GOT3 (cell line): ENCODE measurements around the gene SLC35D3.
"Not testable (repeated sequence)": the region's sequence is repeated elsewhere in the genome, so short reads cannot be mapped to it uniquely, and the experiment has no call there.

ENCODE experiments used
- DNase-seq: peaks from one replicate; lab custom pipeline; 2025; ENCODE audit warnings: mixed read lengths; lab: John Stamatoyannopoulos, UW

The SLC35D3 gene

DNA sequence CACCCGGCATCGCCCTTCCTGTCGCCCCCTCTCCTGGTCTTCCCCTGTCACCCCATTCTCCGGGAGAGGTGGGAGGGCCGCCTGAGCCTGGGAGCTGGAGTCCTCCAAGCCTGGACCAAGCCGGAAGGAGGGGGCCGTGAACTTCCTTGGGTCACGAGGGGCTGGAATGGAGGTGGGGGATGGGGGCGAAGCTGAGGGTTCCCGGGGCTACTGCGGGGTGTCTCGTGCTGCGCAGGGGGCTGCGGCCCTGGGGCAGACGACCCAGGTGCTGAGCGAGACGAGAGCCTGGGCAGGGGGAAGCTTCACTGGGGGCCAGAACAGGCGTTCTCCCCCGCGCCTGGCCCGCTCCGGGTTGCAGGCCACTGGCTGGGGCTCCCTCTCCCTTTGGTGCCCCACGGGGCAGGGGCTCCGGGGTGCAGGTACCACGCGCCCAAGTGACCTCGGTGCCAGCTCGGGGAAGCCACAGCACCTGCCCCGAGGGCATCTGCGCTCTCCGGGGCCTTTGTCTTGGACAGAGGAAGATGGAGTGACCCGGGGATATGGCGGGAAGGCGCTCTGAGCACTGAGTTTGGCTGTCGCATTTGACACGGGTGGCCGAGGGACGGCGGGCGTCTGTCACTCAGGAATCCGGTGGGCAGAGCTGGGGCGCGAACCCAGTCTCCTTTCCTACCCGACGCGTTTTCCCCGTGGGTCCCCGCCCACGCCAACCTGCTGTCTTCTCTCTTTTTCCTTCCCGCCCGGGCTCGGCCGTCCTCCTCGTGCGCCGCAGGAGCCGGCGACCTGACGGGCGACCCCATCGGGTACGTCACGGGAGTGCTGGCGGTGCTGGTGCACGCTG lies 1.2 kb downstream of the SLC35D3 start:
- no peak for DNase-seq

DNA sequence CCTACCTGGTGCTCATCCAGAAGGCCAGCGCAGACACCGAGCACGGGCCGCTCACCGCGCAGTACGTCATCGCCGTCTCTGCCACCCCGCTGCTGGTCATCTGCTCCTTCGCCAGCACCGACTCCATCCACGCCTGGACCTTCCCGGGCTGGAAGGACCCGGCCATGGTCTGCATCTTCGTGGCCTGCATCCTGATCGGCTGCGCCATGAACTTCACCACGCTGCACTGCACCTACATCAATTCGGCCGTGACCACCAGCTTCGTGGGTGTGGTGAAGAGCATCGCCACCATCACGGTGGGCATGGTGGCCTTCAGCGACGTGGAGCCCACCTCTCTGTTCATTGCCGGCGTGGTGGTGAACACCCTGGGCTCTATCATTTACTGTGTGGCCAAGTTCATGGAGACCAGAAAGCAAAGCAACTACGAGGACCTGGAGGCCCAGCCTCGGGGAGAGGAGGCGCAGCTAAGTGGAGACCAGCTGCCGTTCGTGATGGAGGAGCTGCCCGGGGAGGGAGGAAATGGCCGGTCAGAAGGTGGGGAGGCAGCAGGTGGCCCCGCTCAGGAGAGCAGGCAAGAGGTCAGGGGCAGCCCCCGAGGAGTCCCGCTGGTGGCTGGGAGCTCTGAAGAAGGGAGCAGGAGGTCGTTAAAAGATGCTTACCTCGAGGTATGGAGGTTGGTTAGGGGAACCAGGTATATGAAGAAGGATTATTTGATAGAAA lies 2.0 kb downstream of the SLC35D3 start:
- no peak for DNase-seq

DNA sequence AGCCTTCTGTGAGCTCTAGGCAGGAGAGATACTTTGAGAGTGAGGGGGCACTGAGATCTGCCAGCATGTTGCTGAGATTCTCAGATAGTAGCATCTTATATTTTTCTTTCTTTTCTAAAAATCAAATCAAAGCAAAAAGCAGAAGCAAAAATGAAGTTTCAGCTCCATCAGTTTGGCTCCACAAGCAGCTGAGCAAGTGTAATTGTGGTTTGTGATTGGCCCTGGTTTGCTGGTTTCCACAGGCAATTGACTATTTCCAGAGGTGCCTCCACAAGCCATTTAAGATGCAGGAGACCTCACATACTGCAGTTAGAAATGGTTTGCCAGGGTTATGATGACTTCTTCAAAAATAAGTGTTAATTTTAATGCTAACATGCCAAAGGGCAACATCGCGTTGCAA lies 4.3 kb downstream of the SLC35D3 start:
- DNase-seq, result no peak

DNA sequence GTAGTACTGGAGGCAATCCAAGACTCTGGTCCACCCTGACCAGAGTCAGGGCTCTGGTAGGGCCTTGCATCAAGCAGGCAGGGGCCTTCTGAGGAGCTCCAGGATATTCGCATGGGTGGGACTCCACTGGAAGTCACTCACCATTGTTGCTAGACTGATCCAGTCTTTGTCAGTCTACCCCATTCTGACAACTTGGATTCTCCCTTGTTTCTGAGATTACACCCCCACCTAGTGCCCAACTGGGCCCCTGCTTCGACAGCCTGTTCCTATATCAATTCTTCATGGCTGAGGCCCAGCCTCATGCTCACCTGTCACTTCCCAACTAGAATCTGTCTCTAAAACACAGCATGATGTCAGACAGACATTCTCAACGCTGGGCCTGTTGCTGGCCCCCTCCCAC lies 5.2 kb downstream of the SLC35D3 start:
- no peak for DNase-seq

DNA sequence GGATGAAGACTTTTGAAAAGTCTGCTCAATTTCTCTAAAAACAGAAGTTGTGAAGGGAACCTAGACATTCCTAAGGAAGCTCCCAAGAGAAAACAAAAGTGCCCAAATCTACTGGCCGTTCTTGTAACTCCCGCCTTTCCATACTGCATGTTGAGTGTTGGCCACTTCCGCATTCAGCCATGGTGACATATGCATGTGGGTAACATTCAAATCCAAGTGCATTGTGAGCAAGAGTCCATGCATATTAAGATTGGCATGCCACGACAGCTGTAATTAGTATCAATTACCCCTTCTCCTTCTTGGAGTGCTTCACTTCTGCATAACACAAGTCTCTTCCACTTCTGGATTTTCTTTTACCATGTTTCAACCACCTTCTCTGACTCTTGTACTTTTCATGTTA lies 8.4 kb downstream of the SLC35D3 start:
- DNase-seq, result no peak

DNA sequence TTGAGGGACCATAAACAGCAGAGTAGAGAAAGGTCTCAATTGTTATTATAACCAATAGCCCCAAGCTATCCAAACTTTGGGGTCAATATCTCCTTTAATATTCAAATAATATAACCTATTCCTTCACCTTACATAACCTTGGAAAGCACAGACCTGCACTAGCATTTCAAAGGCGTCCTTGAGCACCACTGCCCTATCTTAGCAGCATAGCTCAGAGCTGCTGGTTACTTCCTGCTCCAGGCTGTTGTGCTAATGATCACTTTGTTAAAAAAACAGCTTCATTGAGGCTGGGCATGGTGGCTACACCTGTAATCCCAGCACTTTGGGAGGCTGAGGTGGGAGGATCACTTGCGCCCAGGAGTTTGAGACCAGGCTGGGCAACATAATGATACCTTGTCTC lies 10.5 kb downstream of the SLC35D3 start:
- DNase-seq, result no peak

DNA sequence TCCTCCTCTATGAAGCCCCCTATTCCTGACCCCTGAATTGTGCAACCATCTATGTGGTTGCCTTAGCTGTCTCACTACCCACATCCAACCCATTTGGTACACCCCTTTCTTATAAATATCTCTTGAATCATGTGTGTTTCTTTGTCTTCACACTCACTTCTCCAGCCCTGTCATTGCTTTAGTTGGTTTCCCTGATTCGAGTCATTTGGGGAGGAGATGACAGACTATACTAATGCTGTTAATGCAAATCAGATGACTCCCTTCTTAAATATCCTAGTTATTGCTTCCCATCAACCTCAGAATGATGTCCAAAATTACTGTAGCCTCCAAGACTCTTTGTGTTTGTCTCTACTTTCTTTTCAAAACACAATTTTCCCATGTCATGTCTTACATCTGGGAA lies 23.0 kb downstream of the SLC35D3 start:
- no peak for DNase-seq

DNA sequence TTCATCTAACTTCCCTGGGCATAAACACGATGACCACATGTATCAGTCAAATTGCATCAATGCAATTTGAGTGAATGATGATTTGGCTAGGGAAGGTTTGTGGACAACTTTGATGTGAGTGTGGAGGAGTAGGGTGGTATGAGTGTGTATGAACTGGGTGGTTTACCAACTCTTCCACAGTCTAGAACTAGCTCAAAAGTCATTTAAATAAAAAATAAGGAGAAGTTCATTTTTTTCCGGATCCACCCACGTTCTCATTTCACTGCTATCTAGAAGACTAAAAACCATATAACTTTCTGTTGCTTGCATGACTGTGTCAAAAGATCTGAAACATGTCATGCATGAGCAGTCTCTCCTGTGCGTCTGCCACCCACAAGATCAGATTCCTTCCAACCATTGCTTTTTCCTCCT lies 23.6 kb downstream of the SLC35D3 start:
- DNase-seq, result no peak

DNA sequence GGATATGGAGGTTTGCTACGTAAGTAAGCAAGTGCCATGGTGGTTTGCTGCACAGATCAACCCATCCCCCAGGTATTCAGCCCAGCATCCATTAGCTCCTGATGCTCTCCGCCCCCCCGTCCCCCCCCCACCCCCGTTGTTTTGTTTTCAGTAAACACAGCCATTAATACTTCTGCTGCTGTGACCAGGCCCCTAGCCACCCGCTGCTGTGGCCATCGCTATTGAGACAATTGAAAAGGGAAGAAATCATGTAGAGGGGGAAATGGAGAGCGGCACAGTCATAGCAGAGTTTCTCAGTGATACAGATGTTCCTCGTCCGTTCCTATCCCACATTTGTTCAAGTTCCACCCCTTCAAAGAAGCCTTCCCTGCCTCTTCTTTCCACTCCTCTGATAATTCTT lies 24.9 kb downstream of the SLC35D3 start:
- DNase-seq, result no peak

DNA sequence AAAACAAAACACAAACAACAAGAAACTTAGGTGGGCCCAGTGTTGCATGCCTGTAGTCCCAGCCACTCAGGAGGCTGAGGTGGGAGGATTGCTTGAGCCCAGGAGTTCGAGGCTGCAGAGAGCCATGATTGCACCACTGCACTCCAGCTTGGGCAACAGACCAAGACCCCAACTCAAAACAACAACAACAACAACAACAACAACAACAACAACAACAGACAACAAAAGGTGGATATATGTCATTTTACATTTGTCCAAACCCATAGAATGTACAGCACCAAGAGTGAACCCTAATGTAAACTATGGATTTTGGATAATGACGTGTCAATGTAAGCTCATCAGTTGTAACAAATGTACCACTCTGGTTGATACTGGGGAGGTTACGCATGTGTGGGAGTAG lies 27.9 kb downstream of the SLC35D3 start:
- DNase-seq, result not testable (repeated sequence)

DNA sequence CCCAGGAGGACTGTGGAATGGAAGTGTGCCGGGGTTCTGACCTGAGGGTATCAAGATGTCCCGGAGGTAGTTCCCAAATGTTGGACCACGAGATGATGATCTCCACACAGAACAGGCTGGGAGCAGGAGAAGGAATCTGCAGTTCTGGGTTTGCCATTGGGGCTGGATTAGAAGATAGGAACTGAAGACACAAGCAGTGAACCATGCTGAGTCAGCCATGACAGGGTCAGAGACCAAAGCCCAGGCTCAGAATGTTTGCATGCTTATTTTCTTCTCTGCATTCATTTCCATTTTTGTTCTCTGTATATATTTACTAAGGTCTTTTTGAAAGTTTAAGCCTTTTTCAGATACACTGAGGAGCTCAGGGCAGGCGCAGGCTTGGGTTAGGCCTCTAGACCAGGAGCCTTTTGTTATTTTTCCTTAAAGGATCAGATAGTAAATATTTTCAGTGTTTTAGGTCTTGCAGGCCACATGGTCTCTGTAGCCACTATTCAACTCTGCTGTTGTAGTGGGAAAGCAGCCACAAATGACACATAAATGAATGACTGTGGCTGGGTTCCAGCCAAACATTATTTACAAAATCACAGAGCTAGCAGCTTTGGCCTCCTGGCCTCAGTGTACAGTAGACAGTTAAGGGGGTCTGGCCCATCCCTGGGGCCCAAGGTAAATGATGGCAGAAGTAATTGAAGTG lies 28.5 kb downstream of the SLC35D3 start:
- no peak for DNase-seq

DNA sequence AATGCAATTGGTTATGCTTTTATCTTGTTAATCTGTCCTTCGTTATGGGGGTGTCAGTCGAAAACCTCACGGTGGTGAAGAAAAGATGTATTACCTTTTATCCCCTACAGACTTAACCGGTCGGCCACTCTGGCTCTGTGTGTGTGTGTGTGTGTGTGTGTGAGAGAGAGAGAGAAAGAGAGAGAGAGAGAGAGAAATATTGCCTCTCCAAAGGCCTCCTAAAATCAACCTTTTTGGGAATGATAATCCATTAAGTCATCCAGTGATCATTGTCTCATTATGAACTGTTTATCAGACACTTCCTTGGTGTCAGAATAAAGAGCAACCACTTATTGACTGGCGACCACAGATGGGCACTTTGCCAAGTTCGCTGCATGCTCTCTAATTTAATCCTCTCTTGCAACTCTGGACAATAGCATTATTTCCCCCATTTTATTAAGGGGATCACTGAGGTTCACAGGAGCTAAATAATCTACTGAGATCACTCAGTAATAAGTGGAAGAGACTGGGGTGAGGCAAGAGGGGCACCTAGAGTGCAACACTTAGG lies 30.7 kb downstream of the SLC35D3 start:
- DNase-seq, result no peak

DNA sequence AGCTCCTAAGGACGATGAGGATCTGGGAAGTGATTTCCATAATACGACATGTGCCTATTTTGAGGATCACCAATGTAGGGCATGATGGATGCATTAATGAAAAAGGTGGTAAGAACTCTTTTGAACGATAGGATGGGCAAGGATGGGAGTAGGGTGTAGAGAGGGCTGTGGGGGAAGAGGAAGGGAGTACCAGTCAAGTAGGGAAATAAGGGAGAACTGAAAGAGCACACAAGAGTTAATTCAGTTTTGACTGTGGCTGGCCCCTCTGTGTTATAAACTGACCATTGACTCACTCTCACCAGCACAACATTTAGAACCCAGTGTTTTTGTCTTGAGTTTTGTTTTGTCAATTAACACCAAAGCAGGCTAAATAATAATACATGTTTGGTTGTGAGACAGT lies 33.0 kb downstream of the SLC35D3 start:
- DNase-seq, result no peak

DNA sequence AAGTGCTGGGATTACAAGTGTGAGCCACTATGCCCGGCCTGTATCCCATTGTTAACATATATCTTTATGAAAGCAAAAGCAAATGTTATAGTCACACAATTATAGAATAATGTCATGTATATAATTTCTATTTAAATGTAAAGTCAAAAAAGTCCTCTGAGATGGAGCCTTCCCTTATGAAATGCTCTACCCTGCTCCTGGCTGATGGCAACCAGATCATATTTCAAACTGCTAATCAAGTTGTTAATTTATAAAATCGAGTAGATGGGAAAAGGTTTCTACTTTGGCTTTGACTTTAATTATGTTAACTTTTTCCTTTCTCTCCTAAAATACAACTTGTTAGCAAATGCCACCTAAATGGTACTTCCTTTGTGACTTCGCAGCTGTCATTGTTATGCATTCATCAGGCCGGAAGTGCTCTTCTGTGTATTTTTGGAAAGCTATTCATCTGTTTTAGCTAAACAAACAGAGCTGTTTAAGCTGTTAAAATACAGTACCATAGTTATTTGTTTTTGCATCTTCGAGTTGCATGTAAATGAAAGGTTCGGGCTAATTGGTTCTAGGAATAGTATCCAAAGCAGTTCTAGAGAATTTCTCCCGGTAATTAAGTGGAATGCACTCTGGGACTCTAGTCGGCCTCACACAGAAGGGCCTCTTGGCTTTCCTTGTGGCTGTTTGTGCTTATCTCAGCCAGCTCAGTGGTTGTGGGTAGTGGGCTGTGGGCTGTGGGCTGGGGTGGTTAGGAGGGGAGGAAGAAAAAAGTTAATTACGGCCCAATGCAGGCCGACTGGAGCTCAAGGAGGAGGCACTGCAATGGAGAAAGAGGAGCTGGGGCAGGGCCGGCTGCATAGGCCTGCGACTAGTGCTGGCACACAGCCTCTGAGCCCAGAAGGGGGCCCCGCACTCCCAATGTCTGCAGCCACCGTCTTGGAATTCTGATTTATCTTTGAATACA lies 34.8 kb downstream of the SLC35D3 start:
- DNase-seq, result no peak

DNA sequence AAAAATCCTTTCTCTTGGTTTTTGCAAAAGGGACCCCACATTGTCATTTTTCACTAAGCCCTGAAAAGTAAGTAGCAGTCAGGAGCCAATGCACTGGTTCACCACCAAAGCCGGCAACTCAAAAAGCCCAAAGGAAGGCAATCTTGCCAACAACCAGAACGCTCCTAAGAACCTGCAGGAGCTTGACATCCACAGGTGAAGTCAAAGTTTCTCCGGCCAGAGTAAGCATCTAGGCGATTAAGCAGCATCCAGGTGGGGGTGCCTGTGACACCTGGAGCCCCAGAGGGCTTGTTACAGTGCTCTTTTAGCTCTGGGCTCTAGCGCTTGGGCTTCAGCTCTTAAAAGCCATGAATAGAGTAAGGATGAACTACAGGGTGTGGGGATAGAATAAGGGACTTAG lies 36.1 kb downstream of the SLC35D3 start:
- no peak for DNase-seq

DNA sequence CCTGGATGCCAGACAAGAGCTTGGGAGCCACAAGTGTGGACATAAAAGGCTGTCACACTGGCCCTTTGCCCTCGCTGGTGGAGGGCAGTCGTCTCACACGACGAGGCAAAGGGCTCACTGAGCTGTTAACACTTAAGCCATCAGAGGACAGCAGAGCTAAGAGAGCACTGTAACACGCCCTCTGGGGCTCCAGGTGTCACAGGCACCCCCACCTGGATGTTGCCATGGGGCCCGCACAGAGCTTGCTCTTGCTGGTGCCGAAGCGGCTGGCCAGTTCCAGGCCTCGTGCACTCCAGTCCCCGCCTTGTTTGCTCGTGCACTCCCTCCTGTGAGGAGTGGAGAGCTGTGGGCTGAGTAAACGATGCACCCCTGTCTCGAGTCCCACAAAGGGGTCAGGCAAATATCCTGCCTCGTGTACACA lies 37.4 kb downstream of the SLC35D3 start:
- DNase-seq, result no peak

DNA sequence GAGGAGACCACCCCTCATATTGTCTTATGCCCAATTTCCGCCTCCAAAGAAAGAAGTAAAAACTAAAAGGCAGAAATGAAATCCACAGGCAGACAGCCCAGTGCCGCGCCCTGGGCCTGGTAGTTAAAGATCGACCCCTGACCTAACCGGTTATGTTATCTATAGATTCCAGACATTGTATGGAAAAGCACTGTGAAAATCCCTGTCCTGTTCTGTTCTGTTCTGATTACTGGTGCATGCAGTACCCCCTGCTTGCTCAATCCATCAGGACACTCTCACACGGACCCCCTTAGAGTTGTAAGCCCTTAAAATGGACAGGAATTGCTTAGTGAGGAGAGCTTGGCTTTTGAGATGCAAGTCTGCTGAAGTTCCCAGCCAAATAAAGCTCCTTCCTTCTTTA lies 37.8 kb downstream of the SLC35D3 start:
- not testable (repeated sequence) for DNase-seq

DNA sequence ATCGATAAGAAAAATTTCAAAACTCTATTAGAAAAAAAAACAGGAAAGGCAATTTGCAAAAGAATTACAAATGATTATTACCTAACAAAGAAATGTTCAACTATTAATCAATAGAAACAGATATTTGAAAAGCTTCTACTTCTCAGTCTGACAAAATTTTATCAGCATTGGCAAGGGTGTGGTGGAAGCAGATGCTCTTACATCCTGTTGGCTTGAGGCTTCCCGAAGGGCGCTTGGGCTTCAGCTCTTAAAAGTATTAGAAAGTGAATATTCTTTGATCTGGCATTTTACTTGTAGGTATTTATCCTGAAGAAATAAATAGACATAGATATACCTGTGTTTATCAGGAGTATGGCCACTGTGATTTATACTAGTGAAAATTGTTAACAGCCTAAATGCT lies 38.7 kb downstream of the SLC35D3 start:
- no peak for DNase-seq

DNA sequence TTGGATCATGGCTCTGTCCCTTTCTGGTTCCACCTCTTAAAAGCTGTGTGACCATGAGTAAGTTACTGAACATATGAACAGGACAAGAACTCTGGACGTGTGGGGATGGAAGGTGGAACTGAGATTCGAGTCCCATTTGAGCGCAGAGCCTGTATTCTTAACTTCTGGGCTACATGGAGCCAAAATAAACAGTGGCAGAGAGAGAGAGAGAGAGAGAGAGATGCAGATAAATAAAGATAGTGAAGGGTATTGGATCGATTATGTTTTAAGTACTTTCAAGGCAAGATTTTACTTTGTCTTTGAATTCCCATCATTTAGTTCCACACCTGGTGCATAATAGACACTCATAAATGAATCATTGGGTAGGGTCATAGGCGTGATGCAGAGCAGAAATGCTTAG lies 39.7 kb downstream of the SLC35D3 start:
- no peak for DNase-seq

DNA sequence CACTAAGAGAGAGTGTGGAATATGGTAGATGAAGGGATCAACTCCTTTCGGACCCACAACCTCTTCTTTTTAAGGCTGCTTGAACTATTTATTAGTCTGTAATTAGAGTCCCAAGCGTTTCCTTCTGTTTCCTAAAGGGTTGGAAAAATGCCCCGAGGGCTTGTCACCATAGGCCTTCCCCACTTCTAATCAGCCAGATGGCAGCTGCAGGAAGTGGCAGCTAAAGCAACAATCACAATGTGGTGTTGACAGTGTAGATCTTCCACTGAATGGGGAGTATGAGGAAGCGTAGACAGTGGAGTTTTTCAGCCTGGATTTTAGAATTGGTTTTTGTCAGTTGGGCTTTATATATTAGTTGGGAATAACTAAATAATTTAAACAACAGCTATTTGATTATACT lies 40.6 kb downstream of the SLC35D3 start:
- DNase-seq, result no peak

DNA sequence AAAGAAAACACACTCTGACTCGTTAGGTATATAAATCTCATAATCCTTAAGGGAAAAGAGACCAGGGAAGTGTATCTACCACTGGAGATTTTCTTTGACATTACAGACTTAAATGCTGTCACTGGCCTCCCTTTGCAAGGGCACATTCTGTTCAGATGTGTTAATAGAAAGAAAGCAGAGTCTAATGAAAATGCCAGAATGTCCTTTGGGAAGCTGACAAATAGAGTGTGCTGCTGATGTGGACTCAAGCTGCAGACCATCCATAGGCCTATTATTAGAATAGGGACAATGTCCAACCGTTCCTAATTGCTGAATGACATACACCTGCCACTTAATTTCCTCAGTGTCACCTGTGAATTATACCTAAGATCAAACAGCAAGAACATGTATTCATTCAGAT lies 41.2 kb downstream of the SLC35D3 start:
- DNase-seq, result no peak

DNA sequence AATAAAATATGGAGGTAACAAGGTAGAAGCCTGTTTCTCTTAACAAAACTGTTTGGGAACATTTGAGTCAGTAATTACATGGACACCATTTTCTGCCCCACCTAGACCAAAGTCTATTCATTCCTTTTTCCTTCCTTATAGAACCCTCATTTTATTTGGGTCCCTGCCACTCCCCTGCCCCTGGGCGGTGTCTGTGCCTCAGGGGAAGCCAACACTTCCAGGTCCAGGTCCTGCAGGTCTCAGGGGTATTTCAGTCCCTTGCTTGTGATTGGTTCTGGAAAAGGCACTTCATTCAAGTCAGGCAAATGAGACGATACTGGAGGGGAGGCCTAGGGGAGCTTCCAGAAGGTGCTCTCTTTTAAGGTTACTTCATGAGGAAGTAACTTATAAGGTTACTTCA lies 42.3 kb downstream of the SLC35D3 start:
- DNase-seq, result no peak
